ENCODE data around the gene CGREF1.

DNA sequence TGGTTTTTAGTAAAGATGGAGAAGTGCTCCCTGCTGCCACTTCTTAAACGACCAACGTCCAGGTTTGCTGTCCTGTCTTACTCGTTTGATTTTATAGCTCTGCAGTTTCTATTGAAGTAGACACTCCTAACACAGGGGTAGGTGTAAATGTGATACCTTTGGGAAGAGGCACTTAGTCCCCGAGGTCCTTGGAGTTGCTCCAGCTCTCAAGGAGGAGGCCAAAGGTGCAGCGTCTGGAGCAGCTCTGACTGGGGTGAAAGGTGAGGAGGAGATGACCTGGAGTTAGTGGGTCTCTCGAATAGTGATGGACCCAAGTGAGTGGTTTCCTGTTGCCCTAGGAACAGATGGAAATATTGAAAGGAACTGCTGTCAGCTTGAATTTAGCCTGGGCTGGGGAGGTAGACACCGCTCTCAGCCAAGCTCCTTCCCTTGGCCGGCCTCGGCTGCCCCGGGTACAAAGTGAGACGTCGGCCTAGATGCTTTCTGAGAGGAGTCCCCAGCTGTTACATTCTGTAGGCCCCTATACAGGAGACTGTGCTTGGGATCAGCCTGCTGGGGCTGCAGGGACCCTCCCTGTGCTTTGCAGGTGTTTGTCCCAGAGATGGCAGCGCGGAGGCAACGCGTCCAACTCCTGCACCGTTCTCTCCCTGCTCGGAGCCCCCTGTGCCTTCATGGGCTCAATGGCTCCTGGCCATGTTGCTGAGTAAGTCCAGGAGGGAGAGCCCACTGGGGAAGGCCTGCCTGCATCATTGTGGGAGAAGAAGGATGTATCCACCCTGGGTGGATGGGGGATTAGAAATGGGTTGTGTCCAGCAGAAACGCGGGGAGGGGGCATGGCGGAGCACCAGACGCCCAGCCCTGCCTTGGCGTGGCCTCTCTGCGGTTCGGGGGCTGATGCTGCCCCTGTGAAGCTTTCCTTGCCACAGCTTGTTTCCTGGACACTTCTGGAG lies 26.9 kb downstream of the CGREF1 start:
- TF ChIP-seq, protein P1, sequence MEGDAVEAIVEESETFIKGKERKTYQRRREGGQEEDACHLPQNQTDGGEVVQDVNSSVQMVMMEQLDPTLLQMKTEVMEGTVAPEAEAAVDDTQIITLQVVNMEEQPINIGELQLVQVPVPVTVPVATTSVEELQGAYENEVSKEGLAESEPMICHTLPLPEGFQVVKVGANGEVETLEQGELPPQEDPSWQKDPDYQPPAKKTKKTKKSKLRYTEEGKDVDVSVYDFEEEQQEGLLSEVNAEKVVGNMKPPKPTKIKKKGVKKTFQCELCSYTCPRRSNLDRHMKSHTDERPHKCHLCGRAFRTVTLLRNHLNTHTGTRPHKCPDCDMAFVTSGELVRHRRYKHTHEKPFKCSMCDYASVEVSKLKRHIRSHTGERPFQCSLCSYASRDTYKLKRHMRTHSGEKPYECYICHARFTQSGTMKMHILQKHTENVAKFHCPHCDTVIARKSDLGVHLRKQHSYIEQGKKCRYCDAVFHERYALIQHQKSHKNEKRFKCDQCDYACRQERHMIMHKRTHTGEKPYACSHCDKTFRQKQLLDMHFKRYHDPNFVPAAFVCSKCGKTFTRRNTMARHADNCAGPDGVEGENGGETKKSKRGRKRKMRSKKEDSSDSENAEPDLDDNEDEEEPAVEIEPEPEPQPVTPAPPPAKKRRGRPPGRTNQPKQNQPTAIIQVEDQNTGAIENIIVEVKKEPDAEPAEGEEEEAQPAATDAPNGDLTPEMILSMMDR (IDR thresholded peaks at IDR 0.05), result no peak
- TF ChIP-seq POLR2A (IDR thresholded peaks at IDR 0.05), result no peak

All from sigmoid colon (tissue), 3 donors.